Peyer's patch (tissue), 4 donors: ENCODE measurements around the gene CAMSAP1. TPM values are rescaled to one million over a fixed set of nuclear protein-coding genes. Genes with fewer than 3 reads are reported as not detected.

Source experiments
- DNase-seq, 3 donors: peaks; one replicate each; pipeline ENCODE4 v3.0.0-alpha.2; 2017 to 2019
- H3K27ac ChIP-seq, 4 donors: fragments of 200-600 bp; sonication (generic); one replicate each; pipeline ENCODE4 v1.5.1; 2016 to 2019
- H3K27me3 ChIP-seq, 2 donors: fragments of 200-600 bp; sonication (generic); one replicate each; pipeline ENCODE4 v1.5.1; 2019
- H3K36me3 ChIP-seq, 3 donors: fragments of 200-600 bp; sonication (generic); one replicate each; pipeline ENCODE4 v1.5.1; 2016 to 2019
- H3K4me1 ChIP-seq, 4 donors: fragments of 200-600 bp; sonication (generic); one replicate each; pipeline ENCODE4 v1.5.1; 2016 to 2019
- H3K4me3 ChIP-seq, 4 donors: fragments of 200-600 bp; sonication (generic); 1 replicate in 3 of 4; 2 replicates in 1 of 4; pipeline ENCODE4 v1.5.1; 2016 to 2019; ENCODE audit warnings: mild to moderate bottlenecking in 1 of 4
- H3K9me3 ChIP-seq, 4 donors: fragments of 200-600 bp; sonication (generic); one replicate each; pipeline ENCODE4 v1.5.1; 2016 to 2019; ENCODE audit warnings: mild to moderate bottlenecking in 1 of 4
- CTCF ChIP-seq, 6 experiments: fragments of 450-650 bp in 4 of 6; fragments of 200-600 bp in 2 of 6; sonication (generic) in 1 of 6; IDR thresholded peaks; one replicate each; pipeline ENCODE4 v1.5.1; 2017 to 2019; ENCODE audit warnings: antibody characterized with exemption in 6 of 6, mild to moderate bottlenecking in 3 of 6, moderate library complexity in 1 of 6
- POLR2A ChIP-seq, 2 donors: fragments of 450-650 bp; IDR thresholded peaks; one replicate each; pipeline ENCODE4 v1.5.1; 2017; ENCODE audit warnings: antibody characterized with exemption in 2 of 2, mild to moderate bottlenecking in 2 of 2, moderate library complexity in 2 of 2
- total RNA-seq, 4 donors: library from RNA; depleted of rRNA; stranded (reverse); fragments of >200 nt; gene quantifications; one replicate each; pipeline ENCODE4 v1.1.0, GENCODE V29; 2016

Gene CAMSAP1
- total RNA-seq, 4 donors from 2014 or later, result 21.0 to 30.5 (median 24.2) TPM

GRCh38 chr9:135764731-135765130 lies 142.6 kb downstream of the CAMSAP1 start:
- TF ChIP-seq POLR2A (IDR thresholded peaks at IDR 0.05), result no peak
- no peak for TF ChIP-seq CTCF (IDR thresholded peaks at IDR 0.05)
- Histone ChIP-seq H3K4me3 (no peak overlapping the region), H3K9me3 (peaks cover 0 to 5% (median 1%) of the 10 kb centered on the region in 4 donors), H3K4me1 (no peaks in the 10 kb centered on the region), H3K27ac (no peak overlapping the region), H3K27me3 (no peaks in the 10 kb centered on the region), H3K36me3 (no peaks in the 10 kb centered on the region)
- no peak for DNase-seq

GRCh38 chr9:135763716-135764446 lies 143.5 kb downstream of the CAMSAP1 start:
- Histone ChIP-seq H3K36me3 (no peaks in the 10 kb centered on the region), H3K27me3 (no peaks in the 10 kb centered on the region), H3K4me3 (no peak overlapping the region), H3K27ac (no peak overlapping the region), H3K9me3 (peaks cover 0 to 5% (median 1%) of the 10 kb centered on the region in 4 donors), H3K4me1 (no peaks in the 10 kb centered on the region)
- DNase-seq, result no peak
- no peak for TF ChIP-seq CTCF (IDR thresholded peaks at IDR 0.05)
- no peak for TF ChIP-seq POLR2A (IDR thresholded peaks at IDR 0.05)

GRCh38 chr9:135762921-135763320 lies 144.4 kb downstream of the CAMSAP1 start:
- H3K27ac ChIP-seq, result no peak overlapping the region
- H3K27me3 ChIP-seq, result no peaks in the 10 kb centered on the region
- TF ChIP-seq POLR2A (IDR thresholded peaks at IDR 0.05) (no peak), CTCF (IDR thresholded peaks at IDR 0.05) (no peak)
- H3K4me3 ChIP-seq, result no peak overlapping the region
- no peak for DNase-seq
- H3K36me3 ChIP-seq, result no peaks in the 10 kb centered on the region
- no peaks in the 10 kb centered on the region for H3K4me1 ChIP-seq
- H3K9me3 ChIP-seq, result peaks cover 0 to 5% (median 1%) of the 10 kb centered on the region in 4 donors

GRCh38 chr9:135761845-135762168 lies 145.5 kb downstream of the CAMSAP1 start:
- H3K4me1 ChIP-seq, result no peaks in the 10 kb centered on the region
- DNase-seq, result no peak
- H3K27ac ChIP-seq, result no peak overlapping the region
- TF ChIP-seq POLR2A (IDR thresholded peaks at IDR 0.05) (no peak), CTCF (IDR thresholded peaks at IDR 0.05) (no peak)
- peaks cover 0 to 5% (median 1%) of the 10 kb centered on the region in 4 donors for H3K9me3 ChIP-seq
- no peaks in the 10 kb centered on the region for H3K36me3 ChIP-seq
- no peaks in the 10 kb centered on the region for H3K27me3 ChIP-seq
- H3K4me3 ChIP-seq, result no peak overlapping the region

GRCh38 chr9:135761150-135761844 lies 146.0 kb downstream of the CAMSAP1 start:
- Histone ChIP-seq H3K27me3 (no peaks in the 10 kb centered on the region), H3K4me3 (no peak overlapping the region), H3K36me3 (no peaks in the 10 kb centered on the region), H3K9me3 (peaks cover 0 to 2% (median 0%) of the 10 kb centered on the region in 4 donors), H3K27ac (no peak overlapping the region), H3K4me1 (no peaks in the 10 kb centered on the region)
- TF ChIP-seq POLR2A (IDR thresholded peaks at IDR 0.05) (no peak), CTCF (IDR thresholded peaks at IDR 0.05) (no peak)
- no peak for DNase-seq
